ENCODE results near the gene OR4X2. TPM values are rescaled to one million over a fixed set of nuclear protein-coding genes. Genes with fewer than 3 reads are reported as not detected.

The OR4X2 gene
- polyA plus RNA-seq, 3 donors: not detected

- Mint-ChIP-seq H3K9me3 (peaks cover 4 to 17% (median 8%) of the 10 kb centered on the region in 7 donors), H3K27me3 (ENCODE audit: low read depth in 3 of 3) (peaks cover 3 to 9% (median 7%) of the 10 kb centered on the region in 3 donors), H3K4me1 (no peaks in the 10 kb centered on the region), H3K4me3 (no peak overlapping the region), H3K27ac (no peak overlapping the region), H3K36me3 (no peaks in the 10 kb centered on the region)
- Histone ChIP-seq H2AFZ (ENCODE audit: insufficient read depth, low read depth, low read length, poor library complexity, severe bottlenecking) (no peak overlapping the region), H3K9ac (ENCODE audit: insufficient read depth, low read length, poor library complexity, severe bottlenecking) (no peak overlapping the region), H4K20me1 (ENCODE audit: insufficient read depth, low read length) (no peaks in the 10 kb centered on the region), H3K9me3 (replicated peaks in 1 of 2; ENCODE audit: control insufficient read depth in 1 of 2, insufficient read depth in 1 of 2, low read length in 2 of 2) (peaks cover 0 to 11% of the 10 kb centered on the region in 2 donors), H3K27ac (ENCODE audit: low read depth in 1 of 2, low read length in 2 of 2) (no peak overlapping the region), H3K36me3 (replicated peaks in 1 of 2; ENCODE audit: control insufficient read depth in 1 of 2, insufficient read depth in 2 of 2, low read length in 2 of 2) (no peaks in the 10 kb centered on the region), H3K4me1 (ENCODE audit: control insufficient read depth in 1 of 2, insufficient read depth in 2 of 2, low read length in 2 of 2) (no peaks in the 10 kb centered on the region), H3K4me3 (replicated peaks in 1 of 3; ENCODE audit: low read depth in 2 of 3, low read length in 3 of 3) (no peak overlapping the region), H3K4me2 (replicated peaks; ENCODE audit: extremely low read depth, low read length, poor library complexity, severe bottlenecking) (no peak overlapping the region), H3K27me3 (ENCODE audit: control insufficient read depth in 2 of 2, insufficient read depth in 2 of 2, low read length in 2 of 2) (no peaks in the 10 kb centered on the region), H3K79me2 (ENCODE audit: insufficient read depth, low read length) (no peaks in the 10 kb centered on the region)
- 74% methylated on average over 2 of the region's 3 CpGs for WGBS (ENCODE audit: insufficient coverage)
- no peak for DNase-seq
- intact Hi-C loops (cut with micrococcal nuclease): no loop called here
- TF ChIP-seq CTCF (IDR thresholded peaks at IDR 0.05): no peak
Observed at GRCh38 chr11:48237727-48238126, 7.2 kb upstream of the OR4X2 start.

- WGBS (ENCODE audit: insufficient coverage): 50% methylated on average over 2 of the region's 3 CpGs
- no peak overlapping the region for H3K9ac ChIP-seq (ENCODE audit: insufficient read depth, low read length, poor library complexity, severe bottlenecking)
- H2AFZ ChIP-seq (ENCODE audit: insufficient read depth, low read depth, low read length, poor library complexity, severe bottlenecking): no peak overlapping the region
- no peaks in the 10 kb centered on the region for H4K20me1 ChIP-seq (ENCODE audit: insufficient read depth, low read length)
- no peaks in the 10 kb centered on the region for H3K27me3 ChIP-seq (ENCODE audit: control insufficient read depth in 2 of 2, insufficient read depth in 2 of 2, low read length in 2 of 2)
- no peak for DNase-seq
- no peak overlapping the region for H3K27ac ChIP-seq (ENCODE audit: low read depth in 1 of 2, low read length in 2 of 2)
- H3K4me3 ChIP-seq (replicated peaks in 1 of 3; ENCODE audit: low read depth in 2 of 3, low read length in 3 of 3): no peak overlapping the region
- no peaks in the 10 kb centered on the region for H3K4me1 ChIP-seq (ENCODE audit: control insufficient read depth in 1 of 2, insufficient read depth in 2 of 2, low read length in 2 of 2)
- no peak overlapping the region for H3K27ac Mint-ChIP-seq
- no peaks in the 10 kb centered on the region for H3K79me2 ChIP-seq (ENCODE audit: insufficient read depth, low read length)
- no peak for TF ChIP-seq CTCF (IDR thresholded peaks at IDR 0.05)
- no peak overlapping the region for H3K4me3 Mint-ChIP-seq
- H3K9me3 ChIP-seq (replicated peaks in 1 of 2; ENCODE audit: control insufficient read depth in 1 of 2, insufficient read depth in 1 of 2, low read length in 2 of 2): no peaks in the 10 kb centered on the region
- no peaks in the 10 kb centered on the region for H3K4me1 Mint-ChIP-seq
- H3K4me2 ChIP-seq (replicated peaks; ENCODE audit: extremely low read depth, low read length, poor library complexity, severe bottlenecking): no peak overlapping the region
- no peaks in the 10 kb centered on the region for H3K36me3 ChIP-seq (replicated peaks in 1 of 2; ENCODE audit: control insufficient read depth in 1 of 2, insufficient read depth in 2 of 2, low read length in 2 of 2)
- peaks cover 0 to 12% (median 3%) of the 10 kb centered on the region in 7 donors for H3K9me3 Mint-ChIP-seq
- H3K36me3 Mint-ChIP-seq: no peaks in the 10 kb centered on the region
- H3K27me3 Mint-ChIP-seq (ENCODE audit: low read depth in 3 of 3): peaks cover 0 to 4% (median 2%) of the 10 kb centered on the region in 3 donors
- intact Hi-C loops (cut with micrococcal nuclease): no loop called here
Observed at GRCh38 chr11:48242501-48242900, 2.4 kb upstream of the OR4X2 start.
